ENCODE results near the gene SUSD4. TPM values are rescaled to one million over a fixed set of nuclear protein-coding genes. Genes with fewer than 3 reads are reported as not detected.

The SUSD4 gene
- total and polyA plus RNA-seq, 12 donors: 1.5 to 26.9 (median 7.0) TPM

GRCh38 chr1:223198628-223198965 lies 165.4 kb downstream of the SUSD4 start:
- WGBS, 4 donors: 67 to 80% (median 72%) methylated on average over 3 of the region's 3 CpGs
- Histone ChIP-seq H3K27me3 (no peaks in the 10 kb centered on the region), H3K4me3 (no peak overlapping the region), H3K9me3 (replicated peaks in 1 of 3) (no peaks in the 10 kb centered on the region), H3K27ac (no peak overlapping the region), H3K36me3 (replicated peaks in 1 of 2) (no peaks in the 10 kb centered on the region), H3K4me1 (replicated peaks in 1 of 2) (no peaks in the 10 kb centered on the region)
- no peak for TF ChIP-seq POLR2A (IDR thresholded peaks at IDR 0.05)
- intact Hi-C loops (cut with DNase I): no loop called here
- no peak for DNase-seq

- H3K4me1 ChIP-seq (replicated peaks in 1 of 2): no peaks in the 10 kb centered on the region
- H3K27me3 ChIP-seq: no peaks in the 10 kb centered on the region
- WGBS, 4 donors: 63 to 67% (median 65%) methylated on average over 4 of the region's 4 CpGs
- TF ChIP-seq CTCF (IDR thresholded peaks at IDR 0.05): no peak
- no peak for TF ChIP-seq POLR2A (IDR thresholded peaks at IDR 0.05)
- H3K9me3 ChIP-seq (replicated peaks in 1 of 3): no peaks in the 10 kb centered on the region
- no peak overlapping the region for H3K4me3 ChIP-seq
- no peaks in the 10 kb centered on the region for H3K36me3 ChIP-seq (replicated peaks in 1 of 2)
- no peak overlapping the region for H3K27ac ChIP-seq
- intact Hi-C loops (cut with DNase I): no loop called here
- DNase-seq: no peak
Measured at GRCh38 chr1:223197923-223198627, 165.9 kb downstream of the SUSD4 start.

- 75 to 85% (median 80%) methylated on average over 7 to 10 of the region's 10 CpGs for WGBS, 4 donors
- intact Hi-C loops (cut with DNase I): no loop called here
- H3K4me1 ChIP-seq (replicated peaks in 1 of 2): no peaks in the 10 kb centered on the region
- no peaks in the 10 kb centered on the region for H3K9me3 ChIP-seq (replicated peaks in 1 of 3)
- H3K27ac ChIP-seq: no peak overlapping the region
- H3K27me3 ChIP-seq: no peaks in the 10 kb centered on the region
- no peak overlapping the region for H3K4me3 ChIP-seq
- DNase-seq: no peak
- TF ChIP-seq POLR2A (IDR thresholded peaks at IDR 0.05): no peak
- TF ChIP-seq CTCF (IDR thresholded peaks at IDR 0.05): no peak
- no peaks in the 10 kb centered on the region for H3K36me3 ChIP-seq (replicated peaks in 1 of 2)
Measured at GRCh38 chr1:223189903-223190724, 173.9 kb downstream of the SUSD4 start.

- intact Hi-C loops (cut with DNase I): no loop called here
- DNase-seq: no peak
- Histone ChIP-seq H3K4me3 (no peak overlapping the region), H3K36me3 (replicated peaks in 1 of 2) (no peaks in the 10 kb centered on the region), H3K27me3 (no peaks in the 10 kb centered on the region), H3K4me1 (replicated peaks in 1 of 2) (no peaks in the 10 kb centered on the region), H3K9me3 (replicated peaks in 1 of 3) (no peaks in the 10 kb centered on the region), H3K27ac (no peak overlapping the region)
- WGBS, 4 donors: 60 to 86% (median 83%) methylated on average over 3 to 4 of the region's 4 CpGs
- TF ChIP-seq CTCF (IDR thresholded peaks at IDR 0.05): no peak
- TF ChIP-seq POLR2A (IDR thresholded peaks at IDR 0.05): no peak
Measured at GRCh38 chr1:223189525-223189902, 174.5 kb downstream of the SUSD4 start.

Data from adrenal gland (tissue), 12 donors.